ENCODE results near the gene ILF3. TPM values are rescaled to one million over a fixed set of nuclear protein-coding genes. Genes with fewer than 3 reads are reported as not detected.

Gene ILF3
- total RNA-seq, 1 experiment from 2014 or later = 102 TPM

DNA sequence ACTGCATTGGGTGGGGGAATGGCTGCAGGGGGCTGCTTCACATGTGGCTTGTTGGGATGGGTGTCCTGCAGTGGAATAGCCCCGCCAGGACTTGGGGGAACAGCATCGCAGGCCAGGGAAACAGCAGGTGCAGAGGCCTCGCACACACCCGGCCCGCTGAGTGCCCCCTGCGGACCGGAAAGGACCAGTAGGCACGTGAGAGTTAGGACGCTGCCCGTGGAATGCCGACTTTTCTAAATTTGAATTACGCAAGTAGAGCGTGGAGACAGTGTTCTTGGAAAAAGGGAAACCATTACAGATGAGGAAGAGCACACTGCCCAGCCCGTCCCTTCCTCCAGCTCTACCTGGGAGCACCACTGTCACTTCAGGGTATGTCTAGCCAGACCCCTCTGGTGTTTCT is 75.3 kb downstream of the ILF3 start:
- DNase-seq (ENCODE audit: low read depth) = no peak

DNA sequence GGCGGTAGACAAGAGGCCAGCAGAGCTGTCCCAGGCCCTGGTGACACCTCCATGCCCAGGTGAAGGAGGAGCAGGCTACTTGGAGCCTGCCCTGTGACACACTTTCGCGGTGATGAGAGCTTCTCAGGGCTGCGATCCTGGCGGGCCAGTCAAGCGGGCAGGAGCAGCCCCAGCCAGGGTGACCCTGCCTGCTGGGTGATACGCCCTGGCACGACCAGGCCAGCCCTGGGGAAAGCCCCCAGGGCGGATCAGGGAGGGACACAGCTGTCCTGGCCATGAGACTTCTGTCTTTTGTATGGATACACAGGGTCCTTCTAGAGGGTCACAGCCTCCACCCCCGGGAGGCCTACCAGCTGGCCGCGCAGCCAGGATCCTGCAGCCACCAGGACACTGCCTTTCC is 76.8 kb downstream of the ILF3 start:
- no peak for DNase-seq (ENCODE audit: low read depth)

DNA sequence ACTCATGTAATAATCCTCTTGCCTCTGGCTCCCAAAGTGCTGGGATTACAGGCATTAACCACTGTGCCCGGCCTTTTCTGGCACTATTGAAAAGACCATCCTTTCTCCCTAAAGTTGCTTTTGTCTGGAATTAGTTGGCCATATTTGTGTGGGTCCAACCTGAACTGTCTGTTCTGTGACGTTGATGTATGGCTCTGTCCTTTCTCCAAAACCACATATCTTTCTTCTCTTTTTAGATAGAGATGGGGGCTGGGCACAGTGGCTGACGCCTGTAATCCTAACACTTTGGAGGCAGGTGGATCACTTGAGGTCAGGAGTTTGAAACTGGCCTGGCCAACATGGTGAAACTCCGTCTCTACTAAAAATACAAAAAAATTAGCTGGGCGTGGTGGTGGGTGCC is 81.6 kb downstream of the ILF3 start:
- no peak for DNase-seq (ENCODE audit: low read depth)

DNA sequence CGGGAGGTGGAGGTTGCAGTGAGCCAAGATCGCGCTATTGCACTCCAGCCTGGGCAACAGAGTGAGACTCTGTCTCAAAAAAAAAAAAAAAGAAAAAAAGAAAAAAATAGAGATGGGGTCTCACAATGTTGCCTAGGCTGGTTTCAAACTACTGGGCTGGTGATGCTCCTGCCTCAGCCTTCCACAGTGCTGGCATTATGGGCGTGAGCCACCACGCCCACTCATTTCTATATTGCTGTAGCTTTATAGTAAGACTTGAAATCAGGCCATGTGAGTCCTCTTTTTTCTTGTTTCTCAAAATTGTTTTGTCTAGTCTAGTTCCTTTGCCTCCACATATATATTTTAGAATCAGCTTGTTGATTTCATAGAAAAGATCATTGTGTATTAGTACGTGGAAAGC is 82.0 kb downstream of the ILF3 start:
- no peak for DNase-seq (ENCODE audit: low read depth)

DNA sequence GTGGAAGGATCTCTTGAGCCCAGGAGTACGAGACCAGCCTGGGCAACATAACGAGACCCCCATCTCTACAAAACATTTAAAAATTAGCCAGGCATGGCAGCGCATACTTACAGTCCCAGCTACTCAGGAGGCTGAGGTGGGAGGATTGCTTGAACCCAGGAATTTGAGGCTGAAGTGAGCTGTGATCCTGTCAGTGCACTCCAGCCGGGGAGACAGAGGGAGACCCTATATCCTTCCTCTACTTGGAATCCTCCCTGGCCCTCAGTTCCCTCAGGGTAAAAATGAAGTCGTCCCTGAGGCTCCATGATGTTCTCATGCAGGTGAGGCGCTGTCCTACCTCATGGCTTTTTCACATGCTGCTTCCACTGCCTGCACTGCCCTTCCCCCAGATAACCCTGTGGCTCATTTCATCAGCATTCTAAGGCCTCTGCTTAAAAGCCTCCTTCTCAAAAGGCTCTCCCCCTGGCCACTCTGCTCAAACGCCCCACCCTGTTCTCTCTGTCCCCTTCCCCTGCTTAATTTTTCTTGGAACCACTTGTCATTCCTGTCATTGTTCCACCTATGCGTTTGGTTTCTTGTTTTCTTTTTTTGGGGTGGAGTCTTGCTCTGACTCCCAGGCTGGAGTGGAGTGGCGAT is 82.9 kb downstream of the ILF3 start:
- no peak for DNase-seq (ENCODE audit: low read depth)

DNA sequence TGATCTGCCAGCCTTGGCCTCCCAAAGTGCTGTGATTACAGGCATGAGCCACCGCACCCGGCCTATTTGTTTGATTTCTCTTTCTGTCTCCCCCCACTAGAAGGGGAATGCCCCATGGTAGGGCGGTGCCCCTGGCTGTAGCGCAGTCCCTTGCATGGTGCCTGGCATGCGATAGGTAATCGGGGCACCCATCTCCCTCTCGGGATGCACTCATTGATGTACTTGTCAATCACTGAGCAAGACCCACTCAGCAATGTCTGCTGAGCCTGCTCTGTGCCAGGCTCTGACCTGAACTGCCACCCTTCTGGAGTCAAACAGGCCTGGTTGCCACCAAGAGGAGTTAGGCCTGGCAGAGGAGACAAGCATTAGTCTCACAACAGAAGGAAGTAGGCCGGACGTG is 83.6 kb downstream of the ILF3 start:
- no peak for DNase-seq (ENCODE audit: low read depth)

DNA sequence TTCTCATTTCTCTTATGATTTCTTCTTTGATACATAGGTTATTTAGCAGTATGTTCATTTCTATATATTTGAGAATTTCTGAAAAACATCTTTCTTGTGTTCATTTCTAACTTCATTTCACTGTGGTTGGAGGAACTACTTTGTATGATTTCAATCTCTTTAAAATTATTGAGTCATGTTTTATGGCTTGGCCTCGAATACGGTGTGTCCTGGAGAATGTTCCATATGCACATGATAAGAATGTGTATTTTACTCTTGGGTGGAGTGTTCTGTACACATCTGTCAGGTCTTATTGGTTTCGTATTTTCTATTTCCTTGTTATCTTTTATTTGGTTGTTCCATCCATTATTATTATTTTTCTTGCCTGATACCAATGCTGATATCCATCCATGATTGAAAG is 86.7 kb downstream of the ILF3 start:
- DNase-seq (ENCODE audit: low read depth) = no peak

Other genes with a start within 250 kb of the ILF3 start
- gene PDE4A, start 233.8 kb upstream of the ILF3 start, total RNA-seq (2014; rRNA removed; shearing (Covaris generic)) = 1.3 and 2.0 TPM in 2 replicates
- gene KEAP1, start 151.0 kb upstream of the ILF3 start, total RNA-seq (2014; rRNA removed; shearing (Covaris generic)) = 46.1 and 62.7 TPM in 2 replicates
- gene S1PR5, start 136.9 kb upstream of the ILF3 start, total RNA-seq (2014; rRNA removed; shearing (Covaris generic)) = 0.29 TPM in 1 of 2 replicates, not detected in the other
- gene ATG4D, start 110.4 kb upstream of the ILF3 start, total RNA-seq (2014; rRNA removed; shearing (Covaris generic)) = 13.2 and 16.3 TPM in 2 replicates
- gene KRI1, start 88.3 kb upstream of the ILF3 start, total RNA-seq (2014; rRNA removed; shearing (Covaris generic)) = 10.1 and 12.1 TPM in 2 replicates
- gene CDKN2D, start 85.4 kb upstream of the ILF3 start, total RNA-seq (2014; rRNA removed; shearing (Covaris generic)) = 32.9 and 58.4 TPM in 2 replicates
- 0.49 and 2.5 TPM in 2 replicates for gene AP1M2, start 67.0 kb upstream of the ILF3 start, total RNA-seq (2014; rRNA removed; shearing (Covaris generic))
- 16.5 and 21.1 TPM in 2 replicates for gene SLC44A2, start 28.8 kb upstream of the ILF3 start, total RNA-seq (2014; rRNA removed; shearing (Covaris generic))
- gene QTRT1, start 47.1 kb downstream of the ILF3 start, total RNA-seq (2014; rRNA removed; shearing (Covaris generic)) = 18.4 and 25.5 TPM in 2 replicates
- 46.6 and 77.3 TPM in 2 replicates for gene DNM2, start 63.7 kb downstream of the ILF3 start, total RNA-seq (2014; rRNA removed; shearing (Covaris generic))
- 39.8 and 77.3 TPM in 2 replicates for gene TMED1, start 181.9 kb downstream of the ILF3 start, total RNA-seq (2014; rRNA removed; shearing (Covaris generic))
- 0.36 TPM in 1 of 2 replicates, not detected in the other for gene C19orf38, start 194.1 kb downstream of the ILF3 start, total RNA-seq (2014; rRNA removed; shearing (Covaris generic))
- gene CARM1, start 217.2 kb downstream of the ILF3 start, total RNA-seq (2014; rRNA removed; shearing (Covaris generic)) = 22.2 and 23.9 TPM in 2 replicates

All from RPMI7951 (cell line).